ENCODE data around the gene MSLN.
"Not testable (repeated sequence)": the region's sequence is repeated elsewhere in the genome, so short reads cannot be mapped to it uniquely, and the experiment has no call there.

Gene MSLN

GRCh38 chr16:739560-740458, 20.7 kb upstream of the MSLN start:
- Histone ChIP-seq H3K79me2 (ENCODE audit: control insufficient read depth, insufficient read depth, low read length, unreplicated experiment) (peaks cover 6% of the 10 kb centered on the region), H2AFZ (ENCODE audit: low read length, unreplicated experiment) (no peak overlapping the region), H3K4me3 (ENCODE audit: low read depth, low read length) (peak overlapping the region; percentile 98), H3K4me1 (ENCODE audit: control insufficient read depth, insufficient read depth, low read length, unreplicated experiment) (no peaks in the 10 kb centered on the region), H3K36me3 (ENCODE audit: insufficient read depth, low read length) (no peaks in the 10 kb centered on the region), H3K27me3 (ENCODE audit: insufficient read depth, low read length) (no peaks in the 10 kb centered on the region), H3K27ac (ENCODE audit: low read depth, low read length) (no peak overlapping the region)

GRCh38 chr16:740459-740763, 20.1 kb upstream of the MSLN start:
- peak overlapping the region; percentile 98 for H3K4me3 ChIP-seq (ENCODE audit: low read depth, low read length)
- H3K27ac ChIP-seq (ENCODE audit: low read depth, low read length) = no peak overlapping the region
- no peaks in the 10 kb centered on the region for H3K27me3 ChIP-seq (ENCODE audit: insufficient read depth, low read length)
- H3K4me1 ChIP-seq (ENCODE audit: control insufficient read depth, insufficient read depth, low read length, unreplicated experiment) = no peaks in the 10 kb centered on the region
- no peaks in the 10 kb centered on the region for H3K36me3 ChIP-seq (ENCODE audit: insufficient read depth, low read length)
- H2AFZ ChIP-seq (ENCODE audit: low read length, unreplicated experiment) = peak overlapping the region; percentile 99
- H3K79me2 ChIP-seq (ENCODE audit: control insufficient read depth, insufficient read depth, low read length, unreplicated experiment) = peaks cover 6% of the 10 kb centered on the region

GRCh38 chr16:740764-741505, 19.6 kb upstream of the MSLN start, which contains the start of gene CIAO3:
Gene CIAO3, minus strand, starts transcription at chr16:740997. Its CDS starts 12 bp downstream, at chr16:740985.
- Histone ChIP-seq H3K4me3 (ENCODE audit: low read depth, low read length) (peak within 1 kb of the TSS; percentile 98), H3K79me2 (ENCODE audit: control insufficient read depth, insufficient read depth, low read length, unreplicated experiment) (peaks cover 6% of the 10 kb centered on the region), H3K27me3 (ENCODE audit: insufficient read depth, low read length) (no peaks in the 10 kb centered on the region), H3K27ac (ENCODE audit: low read depth, low read length) (no peak within 1 kb of the TSS), H3K4me1 (ENCODE audit: control insufficient read depth, insufficient read depth, low read length, unreplicated experiment) (no peaks in the 10 kb centered on the region), H3K36me3 (ENCODE audit: insufficient read depth, low read length) (no peaks in the 10 kb centered on the region), H2AFZ (ENCODE audit: low read length, unreplicated experiment) (peak within 1 kb of the TSS; percentile 99)

GRCh38 chr16:741986-742629, 18.4 kb upstream of the MSLN start:
- Histone ChIP-seq H3K79me2 (ENCODE audit: control insufficient read depth, insufficient read depth, low read length, unreplicated experiment) (peaks cover 6% of the 10 kb centered on the region), H2AFZ (ENCODE audit: low read length, unreplicated experiment) (no peak overlapping the region), H3K4me1 (ENCODE audit: control insufficient read depth, insufficient read depth, low read length, unreplicated experiment) (no peaks in the 10 kb centered on the region), H3K27ac (ENCODE audit: low read depth, low read length) (no peak overlapping the region), H3K4me3 (ENCODE audit: low read depth, low read length) (no peak overlapping the region), H3K27me3 (ENCODE audit: insufficient read depth, low read length) (no peaks in the 10 kb centered on the region), H3K36me3 (ENCODE audit: insufficient read depth, low read length) (no peaks in the 10 kb centered on the region)

- not testable (repeated sequence) for H3K36me3 ChIP-seq (ENCODE audit: insufficient read depth, low read length); H3K79me2 ChIP-seq (ENCODE audit: control insufficient read depth, insufficient read depth, low read length, unreplicated experiment); H2AFZ ChIP-seq (ENCODE audit: low read length, unreplicated experiment); H3K27ac ChIP-seq (ENCODE audit: low read depth, low read length); H3K4me1 ChIP-seq (ENCODE audit: control insufficient read depth, insufficient read depth, low read length, unreplicated experiment); H3K27me3 ChIP-seq (ENCODE audit: insufficient read depth, low read length); H3K4me3 ChIP-seq (ENCODE audit: low read depth, low read length)
Measured at GRCh38 chr16:742894-743293, 17.6 kb upstream of the MSLN start.

GRCh38 chr16:743794-744500, 16.6 kb upstream of the MSLN start:
- H3K4me1 ChIP-seq (ENCODE audit: control insufficient read depth, insufficient read depth, low read length, unreplicated experiment) = no peaks in the 10 kb centered on the region

GRCh38 chr16:745739-746138, 14.8 kb upstream of the MSLN start:
- Histone ChIP-seq H3K79me2 (ENCODE audit: control insufficient read depth, insufficient read depth, low read length, unreplicated experiment) (no peaks in the 10 kb centered on the region), H3K4me3 (ENCODE audit: low read depth, low read length) (no peak overlapping the region), H3K27ac (ENCODE audit: low read depth, low read length) (no peak overlapping the region)

More at GRCh38 chr16:743794-744500, 16.6 kb upstream of the MSLN start:
- Histone ChIP-seq H2AFZ (ENCODE audit: low read length, unreplicated experiment) (no peak overlapping the region), H3K27me3 (ENCODE audit: insufficient read depth, low read length) (no peaks in the 10 kb centered on the region), H3K79me2 (ENCODE audit: control insufficient read depth, insufficient read depth, low read length, unreplicated experiment) (peaks cover 6% of the 10 kb centered on the region), H3K36me3 (ENCODE audit: insufficient read depth, low read length) (no peaks in the 10 kb centered on the region), H3K4me3 (ENCODE audit: low read depth, low read length) (no peak overlapping the region), H3K27ac (ENCODE audit: low read depth, low read length) (no peak overlapping the region)

GRCh38 chr16:746637-747036, 13.9 kb upstream of the MSLN start:
- no peak overlapping the region for H2AFZ ChIP-seq (ENCODE audit: low read length, unreplicated experiment)
- H3K27me3 ChIP-seq (ENCODE audit: insufficient read depth, low read length) = no peaks in the 10 kb centered on the region
- no peaks in the 10 kb centered on the region for H3K4me1 ChIP-seq (ENCODE audit: control insufficient read depth, insufficient read depth, low read length, unreplicated experiment)
- H3K4me3 ChIP-seq (ENCODE audit: low read depth, low read length) = no peak overlapping the region
- H3K27ac ChIP-seq (ENCODE audit: low read depth, low read length) = no peak overlapping the region
- no peaks in the 10 kb centered on the region for H3K36me3 ChIP-seq (ENCODE audit: insufficient read depth, low read length)
- no peaks in the 10 kb centered on the region for H3K79me2 ChIP-seq (ENCODE audit: control insufficient read depth, insufficient read depth, low read length, unreplicated experiment)

More at GRCh38 chr16:745739-746138, 14.8 kb upstream of the MSLN start:
- Histone ChIP-seq H3K27me3 (ENCODE audit: insufficient read depth, low read length) (no peaks in the 10 kb centered on the region), H3K36me3 (ENCODE audit: insufficient read depth, low read length) (no peaks in the 10 kb centered on the region), H3K4me1 (ENCODE audit: control insufficient read depth, insufficient read depth, low read length, unreplicated experiment) (no peaks in the 10 kb centered on the region), H2AFZ (ENCODE audit: low read length, unreplicated experiment) (no peak overlapping the region)

GRCh38 chr16:747978-748746, 12.4 kb upstream of the MSLN start:
- Histone ChIP-seq H3K36me3 (ENCODE audit: insufficient read depth, low read length) (no peaks in the 10 kb centered on the region), H3K79me2 (ENCODE audit: control insufficient read depth, insufficient read depth, low read length, unreplicated experiment) (no peaks in the 10 kb centered on the region), H3K4me1 (ENCODE audit: control insufficient read depth, insufficient read depth, low read length, unreplicated experiment) (no peaks in the 10 kb centered on the region), H3K27me3 (ENCODE audit: insufficient read depth, low read length) (no peaks in the 10 kb centered on the region), H2AFZ (ENCODE audit: low read length, unreplicated experiment) (no peak overlapping the region), H3K4me3 (ENCODE audit: low read depth, low read length) (no peak overlapping the region), H3K27ac (ENCODE audit: low read depth, low read length) (no peak overlapping the region)

GRCh38 chr16:749010-749409, 11.5 kb upstream of the MSLN start:
- H3K79me2 ChIP-seq (ENCODE audit: control insufficient read depth, insufficient read depth, low read length, unreplicated experiment) = no peaks in the 10 kb centered on the region

More at GRCh38 chr16:749010-749409, 11.5 kb upstream of the MSLN start:
- no peaks in the 10 kb centered on the region for H3K27me3 ChIP-seq (ENCODE audit: insufficient read depth, low read length)
- no peak overlapping the region for H3K27ac ChIP-seq (ENCODE audit: low read depth, low read length)
- H3K4me1 ChIP-seq (ENCODE audit: control insufficient read depth, insufficient read depth, low read length, unreplicated experiment) = no peaks in the 10 kb centered on the region
- no peak overlapping the region for H3K4me3 ChIP-seq (ENCODE audit: low read depth, low read length)
- no peak overlapping the region for H2AFZ ChIP-seq (ENCODE audit: low read length, unreplicated experiment)
- no peaks in the 10 kb centered on the region for H3K36me3 ChIP-seq (ENCODE audit: insufficient read depth, low read length)
